Mesothelial cell of epicardium (in vitro differentiated cells): ENCODE results near the gene MPST. TPM values are rescaled to one million over a fixed set of nuclear protein-coding genes. Genes with fewer than 3 reads are reported as not detected.

Experiments
- DNase-seq, 2 experiments: peaks; one replicate each; pipeline ENCODE4 v3.0.0; 2021; ENCODE audit warnings: low spot score in 2 of 2; ENCODE audit not compliant: unreplicated experiment in 2 of 2
- H3K27ac Mint-ChIP-seq: 2 replicates; pipeline ENCODE4 v1.8.0; 2021; ENCODE audit warnings: mixed read lengths
- H3K27me3 Mint-ChIP-seq: 2 replicates; pipeline ENCODE4 v1.8.0; 2021; ENCODE audit warnings: low read depth, mixed read lengths
- H3K36me3 Mint-ChIP-seq: 2 replicates; pipeline ENCODE4 v1.8.0; 2021; ENCODE audit warnings: mixed read lengths
- H3K4me1 Mint-ChIP-seq: 2 replicates; pipeline ENCODE4 v1.8.0; 2021; ENCODE audit warnings: mixed read lengths
- H3K4me3 Mint-ChIP-seq: 2 replicates; pipeline ENCODE4 v1.8.0; 2021; ENCODE audit warnings: mild to moderate bottlenecking, moderate library complexity, mixed read lengths
- H3K9me3 Mint-ChIP-seq: 2 replicates; pipeline ENCODE4 v1.8.0; 2021; ENCODE audit warnings: mixed read lengths
- total RNA-seq: library from RNA; stranded (reverse); gene quantifications from 3 replicates; pipeline ENCODE4 v1.2.1, GENCODE V29; 2021
- TF ChIP-seq, protein P1 (sequence below): fragments of 200-600 bp; sonication (generic); IDR thresholded peaks from one replicate; pipeline ENCODE4 v1.5.0; 2021; ENCODE audit warnings: antibody characterized with exemption; ENCODE audit not compliant: unreplicated experiment

MPST gene
- total RNA-seq, 1 donor from 2014 or later, result 55.8 TPM

DNA sequence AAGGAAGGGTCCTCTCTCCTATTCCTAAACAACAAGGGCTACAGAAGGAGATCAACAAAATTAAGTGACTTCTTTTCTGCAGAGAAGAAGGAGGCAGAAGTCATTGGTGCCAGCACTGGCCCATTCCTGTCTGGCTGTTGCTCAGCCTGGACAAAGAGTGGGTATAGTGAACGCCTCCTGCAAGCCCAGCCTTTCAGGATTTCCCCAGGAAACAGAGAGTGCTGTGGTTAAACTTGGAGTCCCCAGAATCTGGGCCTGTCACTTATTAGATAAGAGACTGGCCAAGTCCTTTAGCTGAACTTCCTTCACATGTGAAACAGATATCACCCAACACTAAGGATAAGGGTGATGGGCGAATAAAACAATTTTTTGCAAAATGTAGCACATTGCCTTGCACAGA is 11.2 kb upstream of the MPST start:
- no peaks in the 10 kb centered on the region for H3K4me1 Mint-ChIP-seq
- TF ChIP-seq, protein P1, sequence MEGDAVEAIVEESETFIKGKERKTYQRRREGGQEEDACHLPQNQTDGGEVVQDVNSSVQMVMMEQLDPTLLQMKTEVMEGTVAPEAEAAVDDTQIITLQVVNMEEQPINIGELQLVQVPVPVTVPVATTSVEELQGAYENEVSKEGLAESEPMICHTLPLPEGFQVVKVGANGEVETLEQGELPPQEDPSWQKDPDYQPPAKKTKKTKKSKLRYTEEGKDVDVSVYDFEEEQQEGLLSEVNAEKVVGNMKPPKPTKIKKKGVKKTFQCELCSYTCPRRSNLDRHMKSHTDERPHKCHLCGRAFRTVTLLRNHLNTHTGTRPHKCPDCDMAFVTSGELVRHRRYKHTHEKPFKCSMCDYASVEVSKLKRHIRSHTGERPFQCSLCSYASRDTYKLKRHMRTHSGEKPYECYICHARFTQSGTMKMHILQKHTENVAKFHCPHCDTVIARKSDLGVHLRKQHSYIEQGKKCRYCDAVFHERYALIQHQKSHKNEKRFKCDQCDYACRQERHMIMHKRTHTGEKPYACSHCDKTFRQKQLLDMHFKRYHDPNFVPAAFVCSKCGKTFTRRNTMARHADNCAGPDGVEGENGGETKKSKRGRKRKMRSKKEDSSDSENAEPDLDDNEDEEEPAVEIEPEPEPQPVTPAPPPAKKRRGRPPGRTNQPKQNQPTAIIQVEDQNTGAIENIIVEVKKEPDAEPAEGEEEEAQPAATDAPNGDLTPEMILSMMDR, result no peak

DNA sequence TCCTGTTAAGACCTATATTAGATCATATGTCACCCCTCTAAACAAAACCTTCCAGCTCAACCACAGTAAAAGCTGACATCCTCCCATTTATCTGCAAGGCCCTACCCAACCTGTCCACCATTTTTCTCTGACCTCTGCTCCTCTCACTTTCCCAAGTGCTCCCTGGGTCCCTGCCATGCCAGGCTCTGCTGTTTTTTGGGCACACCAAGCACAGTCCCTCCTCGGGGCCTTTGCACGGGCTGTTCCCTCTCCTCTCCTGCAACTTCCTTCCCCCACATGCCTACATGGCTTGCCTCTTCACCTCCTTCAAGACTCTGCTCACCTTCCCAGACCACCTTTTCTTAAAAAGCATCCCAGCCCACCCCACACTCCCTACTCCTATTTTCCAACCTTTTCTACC is 10.1 kb upstream of the MPST start:
- TF ChIP-seq, protein P1, result no peak
- Mint-ChIP-seq H3K27me3 (peaks cover 32% of the 10 kb centered on the region), H3K4me1 (no peaks in the 10 kb centered on the region), H3K27ac (no peak overlapping the region), H3K9me3 (peaks cover 4% of the 10 kb centered on the region), H3K4me3 (no peak overlapping the region), H3K36me3 (no peaks in the 10 kb centered on the region)
- no peak for DNase-seq

More for the DNA sequence above, 11.2 kb upstream of the MPST start:
- no peak overlapping the region for H3K4me3 Mint-ChIP-seq
- H3K9me3 Mint-ChIP-seq, result peaks cover 4% of the 10 kb centered on the region
- peaks cover 37% of the 10 kb centered on the region for H3K27me3 Mint-ChIP-seq
- H3K27ac Mint-ChIP-seq, result no peak overlapping the region
- H3K36me3 Mint-ChIP-seq, result no peaks in the 10 kb centered on the region
- no peak for DNase-seq

DNA sequence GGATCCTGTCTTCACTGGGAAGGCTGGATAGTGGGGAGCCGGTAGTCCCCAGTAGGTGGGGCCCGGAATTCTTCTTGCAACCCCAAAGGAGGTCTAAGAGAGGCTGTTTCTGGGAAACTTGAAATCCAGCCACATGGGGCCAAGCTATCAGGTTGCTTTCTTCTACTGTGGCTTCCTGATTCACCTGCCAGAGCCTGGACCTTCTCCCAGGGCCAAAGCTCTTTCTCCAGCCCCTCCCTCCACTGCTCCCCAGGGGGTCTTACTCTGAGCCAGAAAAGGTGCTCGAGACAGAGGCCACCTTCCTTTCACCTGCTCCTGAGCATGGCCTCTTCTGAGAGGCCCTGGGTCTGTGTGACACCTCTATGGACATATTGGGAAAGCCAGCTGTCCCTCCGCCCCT is 9.4 kb upstream of the MPST start:
- H3K9me3 Mint-ChIP-seq, result peaks cover 2% of the 10 kb centered on the region
- TF ChIP-seq, protein P1, result no peak
- no peak for DNase-seq
- no peaks in the 10 kb centered on the region for H3K36me3 Mint-ChIP-seq
- H3K4me1 Mint-ChIP-seq, result no peaks in the 10 kb centered on the region
- H3K4me3 Mint-ChIP-seq, result no peak overlapping the region
- no peak overlapping the region for H3K27ac Mint-ChIP-seq
- peaks cover 31% of the 10 kb centered on the region for H3K27me3 Mint-ChIP-seq

GRCh38 chr22:37010976-37011375 is 8.6 kb upstream of the MPST start:
- TF ChIP-seq, protein P1, result no peak
- H3K4me3 Mint-ChIP-seq, result no peak overlapping the region
- DNase-seq, result no peak
- H3K27ac Mint-ChIP-seq, result no peak overlapping the region
- no peaks in the 10 kb centered on the region for H3K4me1 Mint-ChIP-seq
- peaks cover 23% of the 10 kb centered on the region for H3K27me3 Mint-ChIP-seq
- H3K36me3 Mint-ChIP-seq, result no peaks in the 10 kb centered on the region
- H3K9me3 Mint-ChIP-seq, result no peaks in the 10 kb centered on the region

GRCh38 chr22:37011472-37011871 is 8.1 kb upstream of the MPST start:
- H3K27ac Mint-ChIP-seq, result no peak overlapping the region
- no peak for DNase-seq
- TF ChIP-seq, protein P1, result no peak
- H3K4me3 Mint-ChIP-seq, result no peak overlapping the region
- H3K27me3 Mint-ChIP-seq, result peaks cover 19% of the 10 kb centered on the region
- no peaks in the 10 kb centered on the region for H3K36me3 Mint-ChIP-seq
- H3K4me1 Mint-ChIP-seq, result no peaks in the 10 kb centered on the region
- H3K9me3 Mint-ChIP-seq, result no peaks in the 10 kb centered on the region

GRCh38 chr22:37012262-37012904 is 7.2 kb upstream of the MPST start:
- TF ChIP-seq, protein P1, result no peak
- Mint-ChIP-seq H3K27me3 (peaks cover 11% of the 10 kb centered on the region), H3K36me3 (no peaks in the 10 kb centered on the region), H3K4me3 (no peak overlapping the region), H3K27ac (no peak overlapping the region), H3K4me1 (peaks cover under 1% of the 10 kb centered on the region), H3K9me3 (no peaks in the 10 kb centered on the region)
- DNase-seq, result no peak
